ENCODE measurements around the gene IFT43.
"Not testable (repeated sequence)": the region's sequence is repeated elsewhere in the genome, so short reads cannot be mapped to it uniquely, and the experiment has no call there.

IFT43 gene

DNA sequence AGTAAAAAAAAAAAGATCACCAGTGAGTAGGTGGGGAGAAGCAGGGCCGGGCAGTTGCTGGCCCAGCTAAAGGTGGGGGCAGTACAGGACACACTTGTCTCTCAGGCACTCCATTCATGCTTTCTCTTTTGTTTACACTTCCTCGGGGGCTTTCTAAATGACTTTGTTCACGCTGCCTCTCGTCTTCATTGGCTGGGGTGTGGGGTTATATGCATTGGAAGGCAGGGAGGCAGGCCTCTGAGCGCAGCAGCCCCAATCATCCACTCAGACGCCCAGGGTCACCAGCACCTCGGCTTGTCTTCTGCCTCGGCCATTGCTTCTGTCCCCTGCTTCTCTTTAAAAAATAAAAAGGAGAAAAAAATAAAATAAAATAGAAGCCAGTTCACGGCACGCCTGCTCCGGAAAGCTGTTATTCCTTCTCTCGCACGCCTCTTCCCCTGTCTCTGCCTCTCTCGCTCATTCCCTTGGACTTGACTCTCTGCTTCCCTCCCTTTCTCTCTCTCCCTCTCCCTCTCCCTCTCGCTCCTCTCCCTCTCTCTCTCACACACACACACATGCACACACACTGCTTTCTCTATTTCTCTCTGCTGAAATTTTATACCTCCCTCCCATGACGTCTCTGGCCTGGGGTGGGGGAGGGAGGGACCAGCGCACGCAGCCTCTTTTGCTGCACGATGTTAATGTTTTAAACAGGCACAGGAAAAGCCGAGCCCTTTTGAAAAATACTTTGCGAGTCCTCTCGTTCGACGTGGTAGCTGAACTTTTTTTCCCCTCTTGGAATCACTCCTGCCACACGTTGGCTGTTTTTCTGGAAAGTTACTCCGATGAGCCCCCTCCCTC, 3.9 kb upstream of the IFT43 start, which contains the start of gene TGFB3:
Gene TGFB3, minus strand, starts transcription at position 570 of the 840 bp plus-strand sequence. CDS start 1,102 bp downstream, outside the sequence.
- peak; percentile 58 for DNase-seq

DNA sequence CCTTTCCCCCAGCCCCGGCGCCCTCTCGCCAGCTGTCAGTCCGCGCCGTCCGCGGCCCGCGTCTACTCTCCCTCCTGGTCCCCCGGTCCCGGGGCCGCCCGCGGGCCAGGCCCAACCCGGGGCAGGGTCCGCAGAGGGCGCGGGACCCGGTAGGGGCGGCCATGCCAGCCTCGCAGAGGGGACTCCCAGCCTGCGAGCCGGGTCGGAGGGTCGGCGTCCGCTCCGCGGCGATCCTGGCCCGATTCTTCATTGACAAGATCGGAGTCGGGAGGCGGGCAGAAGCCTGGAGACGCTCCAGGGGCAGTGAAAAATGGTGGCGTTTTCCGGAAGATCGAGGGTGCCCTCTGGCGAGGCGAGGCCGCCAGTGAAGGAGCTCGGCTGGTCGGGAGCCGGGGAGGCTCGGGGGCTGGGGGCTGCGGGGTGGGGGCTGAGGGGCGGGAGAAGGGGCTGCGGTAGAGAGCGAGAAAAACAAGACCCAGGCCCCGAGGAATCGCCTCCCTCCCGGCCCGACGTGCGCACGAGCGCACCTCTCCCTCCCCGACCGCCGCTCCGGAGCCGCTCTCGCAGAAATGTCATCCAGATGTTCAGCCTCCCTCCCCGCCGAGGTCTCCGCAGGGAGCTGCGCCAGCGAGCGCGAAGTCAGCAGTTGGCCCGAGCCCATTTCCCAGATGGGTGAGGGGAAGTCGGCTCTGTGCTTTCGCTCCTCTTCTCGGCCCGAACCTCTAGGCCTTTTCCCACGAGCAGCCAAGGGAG, 3.1 kb upstream of the IFT43 start:
- peak; percentile 71 for DNase-seq

DNA sequence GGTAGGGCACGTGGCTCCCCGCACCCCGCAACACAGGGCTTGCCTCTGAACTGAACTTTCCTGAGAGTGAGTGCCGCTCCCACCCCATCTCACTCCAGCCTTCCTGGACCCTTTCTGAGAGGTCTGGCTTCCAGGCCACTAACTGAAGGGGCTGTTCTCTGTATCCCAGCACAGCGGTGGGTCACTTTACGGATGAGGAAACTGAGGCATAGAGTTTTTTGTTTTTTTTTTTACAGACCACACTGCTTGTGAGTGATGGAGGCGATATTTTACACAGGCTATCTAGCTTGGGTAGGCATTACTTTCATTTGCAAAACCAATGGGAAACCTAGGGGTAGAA, 2.6 kb upstream of the IFT43 start:
- DNase-seq = no peak

DNA sequence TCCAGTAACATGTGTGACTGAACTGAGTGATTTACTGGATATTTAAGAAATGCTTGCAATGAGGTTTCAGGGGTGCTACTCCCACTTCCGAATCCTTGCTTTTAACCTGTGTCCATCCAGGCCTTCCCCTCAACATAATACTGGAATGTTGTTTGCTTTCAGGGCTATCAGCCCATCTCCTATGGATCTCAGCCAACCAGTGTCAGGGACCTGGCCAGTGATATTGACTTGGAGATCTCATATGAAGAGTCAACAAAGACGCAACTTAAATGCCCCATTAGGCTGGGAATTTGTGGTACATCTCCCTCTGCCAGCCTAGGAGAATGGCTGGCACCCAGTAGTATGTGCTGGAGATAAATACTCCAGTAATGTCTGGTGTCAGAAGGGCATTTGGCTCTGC, 889 bp upstream of the IFT43 start:
- DNase-seq = no peak

DNA sequence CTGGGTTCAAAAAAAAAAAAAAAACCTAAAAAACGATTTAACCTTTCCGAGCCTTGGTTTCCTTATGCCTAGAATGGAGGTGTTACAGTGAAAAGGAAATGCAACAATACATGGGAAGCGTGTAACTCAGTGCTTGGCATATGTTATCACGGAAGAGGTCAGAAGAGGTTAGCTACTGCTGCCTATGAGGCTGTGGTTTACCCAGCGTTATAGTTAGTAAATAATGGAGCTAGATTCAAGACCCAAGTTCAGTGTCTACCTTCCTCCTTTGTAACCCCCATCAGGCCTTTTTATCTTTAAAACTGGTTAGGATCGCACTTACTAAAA, 839 bp downstream of the IFT43 start:
- no peak for DNase-seq

DNA sequence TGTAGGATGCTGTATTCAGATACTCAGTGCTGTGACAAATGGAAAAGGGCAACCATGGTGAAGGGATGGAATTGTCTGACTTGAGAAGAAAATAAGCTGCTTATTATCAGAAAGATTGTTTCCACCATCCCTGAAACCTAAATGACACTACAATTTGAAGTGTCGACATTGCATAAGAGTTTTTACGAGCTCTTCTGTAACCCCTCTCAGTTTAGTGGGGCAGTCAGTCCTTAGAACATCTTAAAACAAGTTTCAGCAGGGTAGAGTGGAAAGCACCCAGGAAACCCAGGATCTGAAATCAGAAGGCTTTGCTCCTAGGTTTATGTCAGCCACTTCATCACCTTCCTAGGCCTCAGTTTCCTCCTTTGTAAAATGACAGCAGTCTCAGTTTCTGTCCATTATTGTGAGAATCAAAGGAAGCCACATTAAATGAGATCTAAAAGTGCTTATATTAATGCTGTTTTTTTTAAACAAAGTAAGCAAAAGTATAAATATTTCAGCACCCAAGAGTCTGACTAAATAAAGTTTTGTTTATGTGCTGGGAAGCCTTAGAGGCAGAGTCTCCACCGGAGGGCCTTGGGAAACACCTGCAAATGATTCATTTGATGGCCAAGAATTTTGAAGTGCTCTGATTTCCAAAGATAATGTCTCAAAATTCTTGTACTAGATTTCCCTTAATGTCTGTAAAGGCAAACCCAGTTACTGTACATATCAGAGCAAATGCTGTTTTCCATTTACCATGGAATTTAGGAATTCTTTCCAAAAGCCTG, 1.8 kb downstream of the IFT43 start:
- no peak for DNase-seq

DNA sequence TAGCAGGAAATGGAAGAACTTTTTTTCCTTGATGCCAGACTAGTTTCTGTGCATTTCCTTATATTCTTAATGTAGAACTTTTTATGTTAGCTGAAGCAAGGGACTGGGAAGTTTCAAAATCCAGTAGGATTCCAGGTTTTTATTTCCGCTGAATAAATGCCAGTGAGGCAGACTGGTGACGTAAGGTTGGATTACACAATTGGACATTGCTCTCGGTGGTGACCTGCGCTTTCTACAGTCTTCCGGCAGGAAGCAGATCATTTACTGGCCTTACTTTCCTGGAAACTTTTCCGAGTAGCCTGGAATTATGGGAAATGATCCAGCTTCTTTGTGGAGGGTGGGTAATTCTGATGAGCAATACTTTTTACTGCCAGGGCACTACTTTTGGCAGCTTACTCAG, 3.6 kb downstream of the IFT43 start:
- peak; percentile 45 for DNase-seq

DNA sequence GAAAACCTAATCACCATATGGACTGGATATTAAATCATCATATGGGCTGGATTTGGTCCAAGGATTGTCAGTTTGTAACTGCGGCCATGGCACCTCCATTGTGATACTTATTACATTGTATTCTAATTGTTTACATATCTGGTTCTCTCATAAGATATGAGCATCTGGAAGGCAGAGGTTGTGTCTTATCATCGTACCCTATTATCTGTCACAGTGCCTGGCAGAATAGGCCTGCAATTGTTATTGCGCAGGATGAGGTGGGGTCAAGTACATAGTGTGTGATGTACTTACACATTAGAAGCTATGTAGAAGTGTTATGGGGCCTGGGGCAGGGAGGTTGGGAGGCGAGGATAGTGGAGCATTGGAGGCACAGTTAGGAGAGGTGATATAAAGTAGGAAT, 4.7 kb downstream of the IFT43 start:
- DNase-seq = no peak

DNA sequence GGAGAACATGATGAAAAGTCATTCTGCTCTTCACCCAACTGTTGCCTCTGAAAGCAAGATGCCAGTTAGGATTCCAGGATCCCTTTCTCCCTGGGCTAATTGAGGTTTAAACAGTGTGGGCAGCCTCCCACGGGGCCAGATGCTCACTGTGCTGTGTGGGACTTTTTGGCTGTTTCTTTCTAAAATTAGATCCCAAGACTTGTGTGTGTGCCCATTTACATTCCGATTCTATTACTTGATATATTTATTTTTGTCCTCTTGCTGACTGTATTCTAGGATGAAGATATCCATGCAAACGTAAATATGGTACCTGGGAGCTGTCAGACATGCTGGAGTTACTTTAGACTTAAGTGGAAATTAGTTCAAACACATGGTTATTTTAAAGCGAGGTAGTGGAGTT, 6.2 kb downstream of the IFT43 start:
- no peak for DNase-seq

DNA sequence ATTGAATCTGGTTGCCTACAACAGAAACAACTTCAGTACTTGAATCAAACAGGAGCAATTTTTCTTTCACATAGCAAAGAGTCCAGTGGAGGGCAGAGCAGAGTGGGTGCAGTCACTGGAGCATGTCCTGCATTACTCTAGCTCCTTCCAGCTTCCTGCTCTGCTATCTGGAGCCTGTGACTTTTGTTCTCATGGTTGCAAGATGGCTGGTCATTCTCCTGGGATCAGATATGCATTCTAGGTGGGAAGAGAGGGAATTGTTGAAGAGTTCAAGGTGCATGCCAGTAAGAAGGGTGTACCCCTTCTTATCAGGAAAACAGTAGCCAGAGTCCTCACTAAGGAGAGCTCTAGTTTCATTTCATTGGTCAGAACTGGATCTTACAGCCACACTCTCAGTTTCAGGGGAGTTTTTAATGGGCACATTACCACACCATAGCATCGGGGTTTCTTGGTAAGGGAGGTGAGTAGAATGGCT, 8.0 kb downstream of the IFT43 start:
- no peak for DNase-seq

DNA sequence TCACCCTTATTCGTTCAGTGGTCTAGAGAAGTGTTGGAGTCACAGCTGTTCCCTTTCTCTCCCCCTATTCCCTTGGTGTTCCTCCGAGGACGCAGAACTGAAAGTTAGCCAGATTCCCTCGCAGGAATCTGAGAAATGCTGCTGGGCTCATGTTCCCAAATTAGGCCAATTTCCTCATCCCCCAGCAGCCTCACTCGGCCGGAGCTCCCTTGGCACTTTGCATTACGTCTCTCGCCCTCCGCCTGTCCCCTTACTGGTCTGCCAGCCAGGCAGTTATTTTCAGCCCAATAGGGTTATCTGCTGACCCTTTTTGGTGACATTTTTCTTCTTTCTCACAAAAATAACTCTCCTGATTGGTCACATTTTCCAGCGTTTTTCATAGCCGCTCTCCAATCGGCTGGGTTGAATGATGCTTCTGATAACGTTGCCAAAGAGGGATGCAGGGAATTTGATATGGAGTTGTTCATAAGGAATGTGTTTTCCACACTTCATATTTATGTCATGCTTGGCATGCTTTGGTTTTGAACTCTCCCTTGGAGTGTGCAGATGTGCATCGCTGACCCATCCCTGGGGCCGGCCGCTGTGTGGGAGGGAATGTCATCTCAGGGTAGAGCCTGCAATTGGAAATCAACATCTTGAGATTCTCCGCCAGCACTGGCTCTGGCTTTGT, 9.9 kb downstream of the IFT43 start:
- DNase-seq = no peak

DNA sequence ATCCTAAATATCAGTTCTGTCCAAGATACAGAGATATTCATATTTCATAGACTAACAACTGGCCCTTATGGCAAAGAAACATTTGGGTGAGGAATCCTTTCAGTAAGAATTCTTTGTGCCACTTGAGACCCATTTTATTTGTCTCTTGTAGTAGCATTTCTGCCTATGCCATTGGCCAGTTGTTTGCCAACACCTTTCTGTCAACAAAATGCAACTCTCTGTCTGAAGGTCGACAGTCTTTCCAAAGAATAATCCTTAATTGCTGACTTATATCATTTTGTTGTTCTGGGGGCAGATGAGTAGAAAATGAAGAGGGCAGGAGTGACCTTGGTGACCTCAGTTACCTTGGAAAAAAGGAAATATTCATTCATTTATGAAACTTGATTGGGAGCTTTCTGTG, 10.9 kb downstream of the IFT43 start:
- no peak for DNase-seq

DNA sequence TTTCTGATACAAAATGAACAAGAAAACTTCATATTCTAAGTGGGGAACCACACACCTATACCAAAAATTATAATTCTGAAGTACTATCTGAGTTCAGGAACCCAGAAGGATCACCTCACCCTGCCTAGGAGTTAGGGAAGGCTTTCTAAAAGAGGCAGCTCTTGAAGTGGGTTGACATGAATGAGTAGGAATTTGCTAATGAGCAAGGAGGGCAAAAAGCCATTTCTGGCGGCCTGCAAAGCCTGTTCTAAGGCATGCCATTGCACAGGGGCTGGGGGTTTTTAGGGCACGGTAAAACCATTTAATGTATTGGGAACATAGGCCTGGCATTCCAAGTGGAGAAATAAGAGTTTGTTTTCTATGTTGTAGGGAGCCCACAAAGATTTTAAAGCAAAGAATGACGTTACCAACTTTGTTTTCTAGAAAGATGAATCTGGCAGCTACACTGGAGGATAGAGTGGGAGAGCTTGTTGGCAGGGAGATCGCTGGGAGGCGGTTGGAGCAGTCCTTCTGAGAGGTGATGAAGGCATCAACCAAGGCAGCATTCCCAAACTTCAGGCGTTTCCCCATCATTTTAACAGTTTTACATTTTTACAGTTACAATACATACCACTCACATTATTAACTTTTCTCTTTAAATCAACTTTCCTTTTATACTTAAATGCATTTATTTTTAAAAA, 14.1 kb downstream of the IFT43 start:
- DNase-seq = no peak

DNA sequence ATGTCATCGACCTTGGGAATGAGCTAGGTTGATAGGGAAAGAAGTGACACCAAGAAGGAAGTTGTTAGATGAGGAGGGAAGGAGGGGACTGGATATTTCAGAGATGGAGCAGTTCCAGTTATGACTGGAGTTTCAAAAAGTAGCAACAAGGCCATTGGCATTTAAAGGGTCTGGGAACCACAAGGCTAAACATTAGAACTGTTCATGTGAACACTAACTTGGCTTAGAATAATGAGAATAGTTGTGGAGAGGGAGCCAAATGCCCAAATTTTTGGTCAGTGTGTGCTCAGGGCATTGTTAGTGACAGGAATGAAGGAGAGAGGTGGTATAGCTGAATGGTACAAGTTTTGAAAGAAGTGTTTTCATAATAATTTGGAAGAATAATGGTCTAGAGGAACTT, 16.8 kb downstream of the IFT43 start:
- DNase-seq = no peak

DNA sequence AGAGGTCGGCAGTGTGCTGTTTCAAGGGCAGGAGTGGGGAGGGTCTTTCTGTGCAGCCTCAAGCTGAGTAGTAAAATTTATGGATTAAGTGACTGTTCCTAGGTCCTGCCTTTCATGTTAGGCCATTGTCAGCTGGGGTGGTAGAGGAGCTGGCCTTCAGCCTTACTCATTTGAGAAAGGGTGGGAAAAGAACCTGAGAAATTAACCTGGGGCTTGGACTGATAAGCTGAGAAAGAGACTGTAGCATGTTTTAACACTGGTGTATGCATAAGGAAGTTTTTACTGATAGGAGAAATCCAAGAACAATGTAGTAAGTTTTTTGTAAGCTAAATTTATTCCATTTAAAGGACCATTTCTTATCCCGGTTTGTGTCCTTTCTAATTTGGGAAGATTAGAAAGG, 20.7 kb downstream of the IFT43 start:
- DNase-seq = no peak

DNA sequence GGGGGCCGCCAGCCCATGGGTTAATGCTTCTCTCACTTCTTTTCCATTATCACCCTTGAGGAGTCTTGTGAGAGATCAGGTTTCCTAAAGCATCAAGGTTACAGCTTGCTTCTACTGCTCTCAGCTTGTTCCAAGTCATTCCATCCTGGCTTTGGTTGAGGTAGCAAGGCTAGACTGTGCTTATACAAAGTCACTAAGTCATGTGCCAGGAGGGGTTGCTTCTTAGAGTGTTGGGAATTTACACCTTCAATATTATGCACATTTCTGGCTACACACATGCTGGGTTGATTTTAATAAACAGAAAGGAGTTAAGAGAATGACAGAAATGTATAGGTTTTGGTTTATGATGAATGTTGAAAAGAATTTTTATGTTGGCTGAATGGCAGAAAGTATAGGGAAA, 21.8 kb downstream of the IFT43 start:
- no peak for DNase-seq

DNA sequence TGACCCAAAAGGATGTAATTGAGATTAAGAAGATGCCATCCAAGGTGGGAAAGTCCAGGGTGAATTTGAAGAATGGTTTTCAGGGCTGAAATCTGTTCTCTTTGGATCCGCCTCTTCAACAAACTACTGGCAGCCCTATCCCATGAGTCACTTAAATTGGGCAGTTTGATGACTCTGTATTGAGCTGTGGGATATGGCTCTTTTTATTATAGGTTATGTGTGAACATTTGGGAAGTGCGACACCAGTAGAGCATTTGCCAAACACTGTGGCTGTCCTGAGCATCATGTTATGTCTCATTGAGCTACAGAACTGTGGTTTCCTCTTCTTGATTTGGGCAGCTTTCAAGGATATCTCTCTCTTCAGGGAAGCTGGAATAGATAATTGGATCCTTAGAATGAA, 22.3 kb downstream of the IFT43 start:
- DNase-seq = no peak

DNA sequence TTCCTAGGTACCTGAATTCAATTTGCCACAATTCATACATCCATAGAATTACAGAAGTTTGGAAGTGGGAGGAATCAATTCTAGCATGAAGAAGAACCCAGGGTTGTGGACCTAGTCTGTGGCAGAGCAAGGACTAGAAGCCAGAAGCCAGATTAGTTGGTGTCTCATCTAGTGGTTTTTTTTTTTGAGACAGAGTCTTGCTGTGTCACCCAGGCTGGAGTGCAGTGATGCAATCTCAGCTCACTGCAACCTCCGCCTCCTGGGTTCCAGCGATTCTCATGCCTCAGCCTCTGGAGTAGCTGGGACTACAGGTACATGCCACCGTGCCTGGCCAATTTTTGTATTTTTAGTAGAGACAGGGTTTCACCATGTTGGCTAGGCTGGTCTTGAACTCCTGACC, 24.1 kb downstream of the IFT43 start:
- DNase-seq = not testable (repeated sequence)

DNA sequence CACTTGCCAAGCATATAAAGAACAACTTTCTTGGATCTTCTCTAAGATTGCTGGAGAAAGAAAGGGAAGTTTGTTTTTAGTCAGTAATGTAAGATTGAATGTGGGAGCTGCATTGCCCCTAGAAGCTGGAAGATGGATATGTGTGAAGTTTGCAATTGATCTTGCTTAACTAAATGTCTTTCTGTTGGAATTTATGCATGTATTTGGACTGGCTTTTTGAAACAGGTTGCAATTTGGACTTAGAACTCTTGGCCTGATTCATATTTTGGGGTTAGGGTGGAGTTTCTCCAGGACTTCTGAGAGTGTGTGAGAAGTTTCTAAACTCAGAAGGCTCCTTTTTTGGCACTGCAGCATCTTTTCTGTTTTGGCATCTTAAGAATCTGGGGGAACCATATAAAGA, 26.4 kb downstream of the IFT43 start:
- no peak for DNase-seq

DNA sequence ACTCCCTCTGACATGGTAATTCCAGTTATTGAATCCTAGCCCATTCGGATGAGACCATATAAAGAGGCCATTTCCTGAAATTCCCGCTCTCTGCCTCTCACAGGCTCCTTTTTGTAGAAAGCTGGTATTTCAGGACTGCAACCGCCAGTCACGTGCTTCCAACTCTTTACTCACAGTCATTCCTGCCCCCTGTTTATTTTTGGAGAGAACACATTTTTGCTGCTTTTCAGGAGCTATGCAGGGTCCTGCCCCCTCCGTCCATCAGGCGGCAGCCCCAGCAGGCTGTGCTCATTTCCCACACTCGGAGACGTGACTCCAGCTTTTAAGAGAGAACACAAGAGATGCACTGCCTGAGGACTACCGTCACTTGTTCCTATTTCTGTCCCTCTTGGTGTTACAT, 26.8 kb downstream of the IFT43 start:
- no peak for DNase-seq

DNA sequence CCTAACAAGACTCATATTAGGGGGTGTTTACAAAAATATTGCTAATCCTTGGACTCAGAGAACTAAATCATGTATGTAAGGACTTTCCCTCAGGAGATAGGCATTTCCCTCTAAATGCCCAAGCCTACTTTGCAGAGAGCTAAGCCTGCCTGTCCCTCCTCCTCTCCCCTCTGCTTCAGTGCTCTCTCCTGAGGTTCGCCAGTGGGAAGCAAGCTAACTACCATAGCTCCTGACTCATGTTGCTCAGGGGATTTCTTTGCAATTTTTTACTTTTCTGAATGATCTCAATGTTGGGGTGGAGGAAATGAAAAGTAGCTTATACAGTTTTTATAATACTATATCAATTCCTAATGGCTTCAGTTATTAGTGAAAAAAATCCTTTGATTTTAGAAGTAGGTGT, 29.6 kb downstream of the IFT43 start:
- DNase-seq = no peak

DNA sequence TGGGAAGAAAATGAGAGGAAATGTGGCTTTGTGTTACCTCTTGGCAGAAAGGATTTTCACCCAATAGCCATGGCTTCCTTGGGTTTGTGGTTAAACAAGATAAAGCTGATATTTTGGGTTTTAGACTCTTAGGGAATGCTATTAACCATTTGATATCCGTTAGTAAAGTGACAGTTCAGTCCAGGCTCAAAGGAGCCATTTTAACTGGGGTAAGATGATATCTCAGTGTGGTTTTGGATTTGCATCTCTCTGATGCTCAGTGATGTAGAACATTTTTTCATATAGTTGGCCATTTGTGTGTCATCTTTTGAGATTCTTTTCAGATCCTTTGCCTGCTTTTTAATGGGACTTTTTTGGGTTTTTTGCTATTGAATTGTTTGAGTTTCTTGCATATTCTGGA, 30.1 kb downstream of the IFT43 start:
- no peak for DNase-seq

DNA sequence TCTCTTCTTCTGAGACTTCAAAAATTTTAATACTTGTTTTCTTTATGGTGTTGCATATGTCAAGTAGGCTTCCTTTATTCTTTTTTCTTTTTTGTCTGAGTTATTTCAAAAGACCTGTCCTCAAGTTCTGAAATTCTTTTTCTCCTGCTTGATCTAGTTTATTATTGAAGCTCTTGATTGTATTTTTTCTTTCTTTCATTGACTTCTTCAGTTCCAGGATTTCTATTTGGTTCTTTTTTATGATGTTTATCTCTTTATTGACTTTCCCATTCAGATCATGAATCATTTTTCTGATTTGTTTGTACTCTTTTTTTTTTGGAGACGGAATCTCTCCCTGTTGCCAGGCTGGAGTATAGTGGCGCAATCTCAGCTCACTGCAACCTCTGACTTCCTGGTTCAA, 34.1 kb downstream of the IFT43 start:
- DNase-seq = no peak

All from T1000 (cell line).